HPDE6-E6E7 (cell line): ENCODE measurements around the gene MED15.
A peak's percentile ranks its signal among the peaks of the same experiment; 100 is the strongest.

Experiments
- DNase-seq: peaks from one replicate; pipeline ENCODE4 v3.0.0; 2011; ENCODE audit warnings: missing footprints; ENCODE audit errors: extremely low spot score

The MED15 gene

DNA sequence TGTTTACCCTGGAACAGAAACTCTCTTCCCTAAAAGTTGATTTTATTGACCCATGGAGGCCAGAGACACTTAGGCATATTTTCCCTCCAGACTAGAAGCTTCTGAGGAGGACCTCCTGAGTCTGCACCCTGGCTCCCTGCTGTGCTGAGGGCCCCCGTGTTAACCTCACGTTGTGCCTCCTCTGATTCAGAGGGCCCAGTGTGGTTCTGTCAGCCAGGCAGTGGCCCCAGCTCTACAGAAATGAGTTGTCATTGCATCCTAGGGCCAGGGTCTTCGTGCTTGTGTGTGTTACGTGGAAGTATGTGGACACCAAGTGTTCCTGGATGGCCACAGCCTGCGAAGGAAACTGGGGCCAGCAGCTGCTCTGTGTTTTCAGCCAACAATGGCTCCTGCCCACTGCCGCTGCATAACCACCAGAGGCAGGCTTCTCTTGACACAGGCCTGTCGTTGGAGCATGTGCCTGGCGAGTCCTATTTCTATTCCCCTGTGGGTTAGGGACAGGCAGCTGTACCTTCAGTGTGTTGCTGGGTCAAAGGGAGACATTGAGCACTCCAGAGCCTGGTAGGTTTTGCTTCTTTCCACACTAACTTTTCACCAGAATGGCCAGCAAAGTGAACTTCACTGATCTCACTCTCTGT lies 44.5 kb downstream of the MED15 start:
- no peak for DNase-seq

DNA sequence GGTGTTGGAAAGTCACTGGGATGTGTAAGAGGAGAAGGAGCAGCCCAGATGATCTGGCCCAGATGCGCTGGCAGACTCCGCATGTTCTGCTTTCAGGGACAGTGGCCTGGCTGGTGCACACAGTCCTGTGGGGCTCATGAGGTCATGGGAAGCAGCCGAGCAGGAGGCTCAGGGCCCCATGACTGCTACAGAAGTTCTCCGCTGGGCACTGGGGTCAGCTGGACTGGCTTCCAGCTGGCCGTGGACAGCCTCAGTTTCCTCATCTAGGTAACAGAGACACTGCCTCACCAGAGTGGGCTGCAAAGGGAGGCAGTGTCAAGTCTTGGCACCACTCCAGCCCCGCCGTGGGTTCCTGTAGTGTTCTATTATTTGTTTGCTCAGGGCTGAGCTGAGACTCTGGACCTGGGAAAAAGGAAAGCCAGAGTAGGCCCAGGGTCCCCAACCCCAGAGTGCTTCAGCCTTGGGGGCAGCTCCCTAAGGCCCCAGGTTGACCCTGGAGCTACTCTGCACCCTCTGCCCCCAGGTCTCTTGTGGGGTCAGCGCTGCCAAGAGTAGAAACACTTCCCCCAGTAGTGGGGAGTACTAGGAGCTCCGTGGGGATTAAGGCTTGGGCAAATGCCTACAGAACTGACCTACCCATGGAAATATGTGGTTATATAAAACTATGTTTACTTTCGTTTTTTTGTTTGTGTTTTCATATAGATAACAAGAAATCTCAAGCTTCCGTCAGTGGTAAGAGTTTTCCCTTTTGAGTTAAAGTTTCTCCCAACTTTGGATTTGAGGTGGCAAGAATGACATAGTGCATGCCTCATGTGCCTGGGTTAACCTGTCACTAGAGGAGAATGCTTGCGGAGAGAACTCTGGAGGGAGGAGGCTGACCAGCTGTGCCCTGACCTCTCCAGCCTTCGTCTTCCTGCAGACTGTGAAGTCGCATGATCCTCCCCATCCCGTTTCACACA lies 45.3 kb downstream of the MED15 start:
- DNase-seq, result no peak

DNA sequence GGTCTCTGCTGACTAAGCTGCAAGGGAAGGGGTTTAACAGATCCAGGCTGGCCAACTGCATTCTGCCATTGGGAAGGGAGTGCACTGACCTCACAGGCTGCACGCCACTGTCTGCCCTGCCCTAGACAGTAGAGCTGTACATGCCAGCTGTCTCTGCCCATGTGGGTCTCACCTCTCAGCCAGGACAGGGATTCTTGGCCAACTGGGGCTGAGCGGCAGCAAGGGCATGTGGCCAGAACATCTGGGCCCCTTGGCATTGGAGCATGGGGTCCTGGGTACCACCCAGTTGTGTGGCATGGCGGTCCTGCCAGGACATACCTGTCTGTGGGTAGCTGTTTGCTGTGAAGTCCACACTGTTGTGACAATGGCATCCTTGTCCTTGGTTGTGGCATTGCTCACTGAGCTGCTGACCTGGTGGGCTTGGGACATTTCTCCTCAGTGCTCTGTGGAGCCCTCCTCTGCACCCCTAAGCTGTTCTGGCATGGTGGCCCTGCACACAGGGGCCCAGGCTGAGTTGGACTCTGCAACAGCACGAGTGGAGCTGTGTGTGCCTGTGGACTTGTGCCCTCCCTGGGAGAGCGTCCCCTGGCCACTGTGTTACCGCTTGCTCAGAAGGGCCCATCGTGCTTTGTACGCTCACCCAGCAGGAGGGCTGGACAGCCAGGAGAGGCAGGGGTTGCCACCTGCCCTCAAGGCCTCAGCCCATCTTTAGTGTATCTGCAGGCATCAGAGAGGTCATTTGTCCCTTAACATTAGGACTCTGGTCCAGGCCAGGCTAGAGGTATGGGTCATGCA lies 46.7 kb downstream of the MED15 start:
- DNase-seq, result no peak

DNA sequence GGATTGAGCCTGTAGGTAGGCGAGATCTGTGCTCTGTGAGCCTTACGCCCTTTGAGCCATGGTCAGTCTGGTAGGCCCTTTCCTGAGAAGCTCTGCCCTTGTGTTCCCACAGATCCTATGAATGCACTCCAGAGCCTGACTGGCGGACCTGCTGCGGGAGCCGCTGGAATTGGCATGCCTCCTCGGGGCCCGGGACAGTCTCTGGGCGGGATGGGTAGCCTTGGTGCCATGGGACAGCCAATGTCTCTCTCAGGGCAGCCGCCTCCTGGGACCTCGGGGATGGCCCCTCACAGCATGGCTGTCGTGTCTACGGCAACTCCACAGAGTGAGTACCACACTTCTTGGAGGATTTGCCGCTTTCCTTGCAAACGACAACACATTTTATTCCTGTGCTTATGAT lies 47.4 kb downstream of the MED15 start:
- no peak for DNase-seq

DNA sequence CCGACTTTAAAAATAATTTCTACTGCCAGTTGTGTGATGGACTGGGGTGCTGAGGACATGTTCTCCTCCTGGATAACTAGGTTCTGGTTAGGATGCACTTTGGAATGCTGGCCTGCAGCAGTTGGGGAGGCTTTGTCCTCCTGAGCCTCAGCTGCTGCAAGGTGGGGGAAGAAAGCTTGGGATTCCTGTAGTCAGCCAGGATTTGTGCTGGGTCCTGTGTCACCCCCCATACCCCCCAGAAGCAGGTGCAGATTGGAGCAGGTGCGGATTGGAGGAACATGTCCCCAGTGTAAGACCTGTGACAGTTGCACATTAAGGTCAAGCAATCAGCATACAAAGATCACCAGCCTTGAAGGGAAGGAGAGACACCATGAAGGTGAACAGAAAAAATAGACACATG lies 51.1 kb downstream of the MED15 start:
- no peak for DNase-seq

DNA sequence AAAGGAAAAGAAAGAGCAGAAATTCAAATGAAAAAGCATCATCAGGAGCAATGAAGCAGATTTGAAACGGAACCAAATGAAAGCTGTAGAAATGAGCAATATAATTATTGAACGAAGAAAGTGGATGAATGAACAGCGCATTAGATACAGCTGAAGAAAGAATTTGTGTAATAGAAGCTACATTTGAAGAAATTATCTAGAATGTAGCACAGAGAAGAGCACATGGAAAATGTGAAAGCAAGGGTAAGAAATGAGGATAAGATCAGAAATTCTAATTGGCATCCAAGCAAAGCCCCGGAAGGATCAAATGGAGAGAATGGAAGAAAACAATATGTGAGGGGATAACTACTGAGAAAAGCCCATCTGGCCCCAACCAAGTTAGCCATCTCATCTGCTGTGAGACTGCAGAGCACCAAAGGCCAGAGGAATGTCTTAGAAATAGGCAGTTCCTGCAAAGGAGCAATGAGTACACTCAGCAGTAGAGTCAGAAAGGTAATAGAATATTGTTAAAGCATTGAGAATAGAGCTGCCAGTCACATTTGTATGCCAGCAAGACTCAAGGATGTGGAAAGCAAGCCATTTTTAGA lies 51.9 kb downstream of the MED15 start:
- DNase-seq, result no peak

DNA sequence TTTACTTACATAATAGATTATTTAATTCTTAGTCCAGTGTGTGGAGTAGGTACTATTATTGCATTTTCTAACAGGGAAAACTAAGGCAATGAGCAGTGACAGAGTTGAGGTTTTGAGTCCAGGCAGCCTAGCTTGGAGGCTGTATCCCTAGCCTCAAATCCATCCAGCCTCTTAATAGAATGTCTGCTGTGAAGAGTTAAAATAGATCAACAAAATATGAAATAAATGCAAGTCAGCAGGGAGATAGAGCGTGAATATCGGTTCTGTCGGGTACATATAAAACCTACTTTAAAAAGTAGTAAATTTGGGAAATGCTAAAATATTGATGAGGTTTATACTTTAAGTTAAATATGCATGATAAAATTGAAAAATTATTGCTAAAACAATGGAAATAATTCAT lies 53.3 kb downstream of the MED15 start:
- DNase-seq, result no peak

DNA sequence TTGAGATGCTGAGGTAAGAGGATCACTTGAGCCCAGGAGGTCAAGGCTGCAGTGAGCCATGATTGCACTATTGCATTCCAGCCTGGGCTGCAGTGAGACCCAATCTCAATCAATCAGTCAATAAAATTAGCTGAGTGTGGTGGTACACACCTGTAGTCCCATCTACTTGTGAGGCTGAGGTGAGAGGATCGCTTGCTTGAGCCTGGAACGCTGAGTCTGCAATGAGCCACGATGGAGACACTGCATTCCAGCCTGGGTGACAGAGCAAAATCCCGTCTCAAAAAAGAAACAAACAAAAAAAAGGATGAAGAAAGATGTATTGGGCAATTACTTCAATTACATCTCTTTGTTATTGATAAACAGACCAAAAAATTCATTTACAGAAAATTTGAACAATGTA lies 54.5 kb downstream of the MED15 start:
- DNase-seq, result no peak

DNA sequence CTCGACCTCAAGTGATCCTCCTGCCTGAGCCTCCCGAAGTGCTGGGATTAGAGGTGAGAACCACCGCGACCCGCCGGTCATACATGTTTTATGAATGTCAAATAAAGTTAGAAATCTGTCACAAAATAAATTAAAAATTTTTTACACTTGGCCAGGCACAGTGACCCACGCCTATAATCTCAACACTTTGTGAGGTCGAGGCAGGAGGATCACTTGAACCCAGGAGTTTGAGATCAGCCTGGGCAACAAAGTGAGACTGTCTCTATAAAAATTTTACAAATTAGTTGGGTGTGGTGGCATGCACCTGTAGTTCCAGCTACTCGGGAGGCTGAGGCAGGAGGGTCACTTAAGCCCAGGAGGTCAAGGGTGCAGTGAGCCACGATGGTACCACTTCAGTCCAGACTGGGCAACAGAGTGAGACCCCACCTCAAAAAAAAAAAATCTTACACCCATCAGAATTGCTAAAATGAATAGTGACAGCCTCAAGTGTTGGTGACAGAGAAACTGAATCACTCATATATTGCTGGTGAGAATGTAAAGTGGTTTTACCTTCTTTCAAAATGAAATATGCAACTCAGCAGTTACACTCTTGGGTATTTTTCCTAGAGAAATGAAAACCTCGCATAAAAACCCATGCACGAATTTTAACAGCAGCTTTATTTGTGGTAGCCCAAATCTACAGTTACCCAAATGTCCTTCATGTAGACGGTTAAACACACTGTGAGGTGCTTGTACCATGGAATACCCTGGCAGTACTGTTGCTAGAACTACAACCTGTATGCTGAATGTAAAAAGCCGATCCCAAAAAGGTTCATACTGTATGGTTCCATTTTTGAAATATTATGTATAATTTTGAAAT lies 55.4 kb downstream of the MED15 start:
- DNase-seq, result no peak

DNA sequence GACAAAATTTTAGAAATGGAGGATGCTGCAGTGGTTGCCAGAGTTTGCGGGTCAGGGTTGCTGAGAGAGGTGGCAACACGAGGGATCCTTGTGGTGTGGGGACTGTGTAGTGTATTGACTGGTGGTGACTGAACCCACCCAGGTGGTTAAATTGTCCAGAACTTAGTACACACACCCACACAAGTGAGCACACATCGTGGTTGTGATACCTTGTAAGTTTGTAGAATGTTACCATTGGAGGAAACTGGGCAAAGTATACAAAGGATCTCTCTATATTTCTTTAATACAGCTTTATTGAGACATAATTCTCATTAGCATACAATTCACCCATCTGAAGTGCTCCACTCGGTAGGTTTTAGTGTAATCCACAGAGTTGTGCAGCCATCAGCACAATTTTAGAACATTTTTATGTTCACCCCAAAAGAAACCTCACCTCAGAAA lies 56.1 kb downstream of the MED15 start:
- no peak for DNase-seq

DNA sequence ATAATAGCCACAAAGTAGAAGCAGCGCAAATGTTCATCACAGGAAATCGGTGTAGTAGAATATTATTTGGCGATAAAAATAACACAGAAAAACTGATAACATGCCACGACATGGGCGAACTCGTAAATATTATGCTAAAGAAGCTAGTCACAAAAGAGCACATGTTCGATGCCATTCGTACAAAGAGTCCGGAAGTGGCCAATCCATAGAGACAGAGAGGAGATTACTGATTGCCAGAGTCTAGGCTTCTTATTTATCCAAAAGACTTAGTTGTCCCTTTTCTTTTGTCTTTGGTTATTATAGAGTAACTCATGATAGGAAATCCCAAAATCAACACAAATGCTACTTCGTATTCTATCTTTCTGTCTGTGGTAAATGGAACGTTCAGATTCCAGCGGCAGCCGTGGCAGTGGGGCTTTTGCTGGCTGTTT lies 56.5 kb downstream of the MED15 start:
- DNase-seq, result no peak

DNA sequence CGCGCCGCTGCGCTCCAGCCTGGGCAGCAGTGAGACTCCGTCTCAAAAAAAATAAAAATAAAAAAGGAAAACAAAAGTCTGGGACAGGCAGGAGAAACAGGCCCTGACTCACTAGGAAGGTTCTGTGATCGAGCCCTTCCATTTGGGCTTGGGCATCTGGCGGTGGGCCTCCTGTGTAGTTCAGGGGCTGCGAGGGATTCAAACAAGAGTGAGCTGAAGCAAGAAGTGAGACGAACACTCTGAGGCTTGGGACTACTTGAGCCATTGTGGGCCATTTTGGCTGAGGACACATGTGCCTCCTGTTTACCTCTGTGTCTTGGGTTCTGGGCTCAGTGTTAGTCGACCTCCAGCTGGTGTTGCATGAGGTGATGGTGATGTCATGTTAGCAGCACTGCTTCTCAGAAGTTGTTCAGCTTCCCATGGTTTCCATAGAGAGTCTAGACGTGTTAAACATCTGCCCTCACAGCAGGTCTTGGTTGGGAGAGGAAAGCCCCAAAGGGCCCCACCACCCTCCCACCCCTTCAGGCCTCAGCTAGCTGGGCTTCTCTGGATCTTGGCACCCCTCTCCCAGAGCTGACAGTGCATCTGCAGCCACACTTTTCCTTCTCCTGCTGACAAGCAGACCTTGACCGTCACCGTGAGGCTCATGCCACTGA lies 57.8 kb downstream of the MED15 start:
- DNase-seq, result no peak

DNA sequence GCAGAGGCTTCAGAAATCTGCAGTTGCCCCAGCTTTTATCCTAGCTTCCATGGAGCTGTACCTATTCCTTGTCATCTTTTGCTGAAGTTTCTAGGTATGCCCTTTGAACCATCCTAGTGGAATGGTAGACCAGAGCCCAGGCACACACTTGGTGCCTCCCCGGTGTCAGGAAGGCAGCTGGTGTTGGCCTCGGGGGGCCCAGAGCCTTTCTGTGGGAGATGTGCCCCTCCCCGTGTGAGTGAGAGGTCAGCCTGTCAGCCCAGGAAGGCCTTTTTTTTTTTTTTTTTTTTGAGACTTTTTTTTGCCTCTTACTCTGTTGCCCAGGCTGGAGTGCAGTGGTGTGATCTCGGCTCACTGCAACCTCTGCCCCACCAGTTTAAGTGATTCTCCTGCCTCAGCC lies 58.4 kb downstream of the MED15 start:
- no peak for DNase-seq

DNA sequence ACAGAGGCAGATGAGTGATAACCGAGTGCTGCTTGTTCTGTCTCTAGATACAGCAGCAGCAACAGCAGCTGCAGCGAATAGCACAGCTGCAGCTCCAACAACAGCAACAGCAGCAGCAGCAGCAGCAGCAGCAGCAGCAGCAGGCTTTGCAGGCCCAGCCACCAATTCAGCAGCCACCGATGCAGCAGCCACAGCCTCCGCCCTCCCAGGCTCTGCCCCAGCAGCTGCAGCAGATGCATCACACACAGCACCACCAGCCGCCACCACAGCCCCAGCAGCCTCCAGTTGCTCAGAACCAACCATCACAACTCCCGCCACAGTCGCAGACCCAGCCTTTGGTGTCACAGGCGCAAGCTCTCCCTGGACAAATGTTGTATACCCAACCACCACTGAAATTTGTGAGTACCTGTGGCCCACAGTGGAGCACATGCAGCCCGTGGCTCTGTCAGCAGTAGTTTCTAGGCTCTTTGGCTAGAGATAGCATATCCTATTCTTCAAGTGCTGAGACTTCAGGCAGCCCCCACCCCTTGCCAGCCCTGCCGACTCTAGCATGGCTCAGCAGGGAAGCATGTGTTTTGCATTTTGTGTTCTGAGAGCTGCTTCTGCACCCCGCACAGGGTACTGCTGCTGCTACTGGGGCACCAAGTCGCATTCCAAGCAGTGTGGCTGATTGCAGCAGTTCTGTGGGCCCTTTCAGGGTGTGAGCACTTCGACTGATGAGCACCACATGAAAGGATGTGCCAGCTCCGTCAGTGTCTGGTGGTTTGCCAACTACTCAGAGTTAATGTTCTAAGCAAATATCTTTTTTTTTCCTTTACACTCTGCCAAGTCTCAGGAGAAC lies 59.2 kb downstream of the MED15 start:
- peak; percentile 56 for DNase-seq

DNA sequence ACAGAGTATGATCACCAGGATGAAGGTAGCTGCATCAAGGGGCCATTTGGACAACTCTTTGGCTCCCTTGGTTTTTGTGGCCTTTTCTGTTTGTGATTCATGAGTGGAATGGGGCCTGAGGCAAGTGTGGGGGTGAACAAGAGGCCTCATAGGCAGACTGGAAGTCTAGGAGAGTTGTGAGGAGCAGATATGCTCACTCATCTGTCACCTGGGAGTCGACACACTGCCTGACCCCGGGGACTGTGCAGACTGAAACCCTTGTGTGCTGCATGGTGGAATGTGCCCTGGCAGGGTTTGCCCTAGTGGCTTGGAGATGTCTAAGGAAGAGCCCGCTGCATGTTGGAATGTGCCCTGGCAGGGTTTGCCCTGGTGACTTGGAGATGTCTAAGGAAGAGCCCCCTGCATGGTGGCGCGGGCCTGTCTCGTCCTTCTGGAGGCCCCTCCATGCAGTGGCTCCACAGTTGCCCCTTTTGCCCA lies 60.0 kb downstream of the MED15 start:
- peak; percentile 70 for DNase-seq

DNA sequence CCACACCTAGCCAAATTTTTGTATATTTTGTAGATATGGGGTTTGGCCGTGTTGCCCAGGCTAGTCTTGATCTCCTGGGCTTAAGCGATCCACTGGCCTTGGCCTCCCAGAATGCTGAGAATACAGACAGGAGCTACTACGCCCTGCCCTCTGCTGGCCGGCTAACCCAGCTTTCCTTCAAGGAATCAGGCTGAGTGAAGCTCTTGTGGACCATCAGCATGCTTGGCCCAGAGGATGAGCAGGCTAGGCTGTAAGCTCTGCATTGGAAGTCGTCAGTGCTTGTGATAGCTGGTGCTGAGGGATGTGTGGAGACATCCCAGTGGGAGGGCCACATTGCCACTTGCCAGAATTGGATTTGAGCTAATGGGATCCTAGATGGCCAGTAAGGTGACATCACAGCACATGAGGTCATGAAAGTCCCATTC lies 60.6 kb downstream of the MED15 start:
- no peak for DNase-seq

DNA sequence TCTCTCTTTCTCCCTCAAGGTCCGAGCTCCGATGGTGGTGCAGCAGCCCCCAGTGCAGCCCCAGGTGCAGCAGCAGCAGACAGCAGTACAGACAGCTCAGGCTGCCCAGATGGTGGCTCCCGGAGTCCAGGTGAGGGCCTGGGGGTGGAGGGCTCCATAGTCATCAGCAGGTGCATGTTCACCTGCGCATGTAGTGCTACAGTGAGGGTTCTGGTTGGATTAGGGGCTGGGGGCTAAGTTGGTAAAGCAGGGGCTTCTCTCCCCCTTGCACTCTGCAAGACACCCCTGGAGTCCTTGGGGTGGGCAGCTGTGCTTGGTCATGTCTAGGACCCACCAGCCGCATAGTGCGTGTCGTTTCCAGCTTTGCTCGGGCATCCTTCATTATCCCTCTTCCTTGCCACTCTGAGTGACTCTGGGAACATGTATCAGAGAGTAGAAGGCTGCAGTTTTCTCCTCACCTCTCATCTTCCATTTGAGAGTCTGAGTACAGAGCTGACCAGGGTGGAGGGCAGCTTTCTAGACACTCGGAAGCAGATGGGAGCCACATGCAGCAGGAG lies 61.2 kb downstream of the MED15 start:
- no peak for DNase-seq

DNA sequence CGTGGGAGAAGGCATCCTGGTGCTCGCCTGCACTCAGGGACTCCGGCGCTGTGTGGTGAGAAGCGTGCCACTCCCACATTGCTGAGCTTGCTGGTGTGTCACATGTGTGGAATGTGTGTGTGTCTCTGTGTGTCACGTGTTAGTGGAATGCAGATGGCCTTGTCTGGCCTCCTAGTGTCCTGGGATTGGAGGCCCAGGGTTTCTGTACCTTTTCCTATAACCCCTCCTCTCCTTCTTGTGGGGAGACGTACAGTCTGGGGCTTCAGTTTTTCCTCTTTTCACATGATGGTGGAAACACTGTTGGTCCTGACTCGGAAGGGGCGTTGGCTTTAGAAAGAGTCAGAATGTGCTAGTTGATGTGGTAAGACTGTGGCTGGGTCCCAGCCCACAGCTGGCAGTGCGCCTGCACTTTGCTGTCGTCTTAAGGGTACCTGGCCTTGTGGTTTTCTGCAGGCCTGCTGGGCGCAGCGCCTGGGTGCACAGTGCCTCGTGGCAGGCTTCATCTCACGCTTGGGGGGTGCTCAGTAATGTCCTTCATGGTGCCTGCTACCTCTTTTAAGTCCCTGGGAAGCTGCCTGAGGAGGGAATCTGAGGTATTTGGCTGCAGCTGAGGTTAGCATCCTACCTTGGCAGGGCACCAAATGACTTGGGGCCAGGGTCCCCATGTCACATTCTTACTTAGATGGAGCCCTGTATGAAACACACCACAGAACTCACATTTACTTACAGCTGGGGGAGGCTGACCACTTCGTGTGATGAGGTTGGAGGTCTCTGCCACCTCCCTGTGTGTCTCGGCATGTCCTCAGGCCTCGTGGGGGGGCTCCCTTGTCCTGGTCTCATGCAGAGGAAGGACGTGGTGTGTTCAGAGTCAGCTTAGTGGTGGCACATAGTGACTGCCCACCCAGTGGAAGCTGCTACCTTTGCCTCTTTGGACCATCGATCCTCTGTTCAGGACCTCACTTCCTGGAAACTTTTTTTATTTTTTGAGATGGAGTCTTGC lies 61.9 kb downstream of the MED15 start:
- DNase-seq, result peak; percentile 96
